ENCODE results near the gene MLN.
A peak's percentile ranks its signal among the peaks of the same experiment; 100 is the strongest.

The MLN gene, protein sequence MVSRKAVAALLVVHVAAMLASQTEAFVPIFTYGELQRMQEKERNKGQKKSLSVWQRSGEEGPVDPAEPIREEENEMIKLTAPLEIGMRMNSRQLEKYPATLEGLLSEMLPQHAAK

DNA sequence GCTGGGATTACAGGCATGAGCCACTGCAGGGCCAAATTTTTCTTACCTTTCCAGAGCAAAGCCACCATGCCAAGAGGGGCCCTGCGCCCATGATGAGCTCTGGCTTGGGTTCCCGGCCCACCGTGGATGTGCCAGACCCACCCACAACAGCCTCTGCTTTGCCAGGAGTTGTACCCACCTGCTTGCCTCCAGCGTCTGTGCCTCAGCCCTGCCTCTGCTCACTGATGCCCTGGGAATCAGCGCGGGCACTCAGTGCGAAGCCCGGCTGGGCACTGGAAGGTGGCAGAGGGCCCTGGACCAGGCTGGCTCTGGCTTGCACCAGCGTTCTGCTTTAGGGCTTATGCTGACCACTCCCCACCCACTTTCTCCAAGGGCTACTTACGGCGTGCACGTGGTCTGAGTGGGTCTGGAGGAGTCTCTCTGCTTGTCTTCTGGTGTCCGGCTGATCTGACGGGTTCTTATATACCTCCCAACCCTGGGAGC, at the start of gene MLN:
Gene MLN, minus strand, starts transcription at position 433 of the 483 bp plus-strand sequence. CDS start 2,840 bp downstream, outside the sequence.
- no peak for DNase-seq (ENCODE audit: low spot score)

DNA sequence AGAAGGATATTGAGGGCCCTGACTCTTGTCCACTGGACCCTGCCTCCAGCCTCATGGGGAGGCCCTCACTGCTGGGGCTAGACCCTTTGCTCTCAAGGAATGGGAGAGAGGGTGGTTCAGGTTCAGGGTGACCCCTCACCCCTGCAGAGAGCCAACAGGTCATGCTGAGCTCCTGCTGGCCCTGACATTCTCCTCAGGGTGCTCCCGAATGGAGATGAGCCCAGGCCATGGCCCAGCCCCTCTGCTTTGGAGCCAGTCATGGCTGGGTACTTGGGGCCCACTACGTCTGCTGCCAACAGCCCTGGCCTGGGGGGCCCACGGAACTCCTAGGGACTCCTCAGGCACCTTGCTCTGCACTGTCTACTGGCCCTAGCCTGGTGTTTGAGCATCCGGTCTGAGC, 49.2 kb upstream of the MLN start:
- DNase-seq (ENCODE audit: low spot score), result no peak

DNA sequence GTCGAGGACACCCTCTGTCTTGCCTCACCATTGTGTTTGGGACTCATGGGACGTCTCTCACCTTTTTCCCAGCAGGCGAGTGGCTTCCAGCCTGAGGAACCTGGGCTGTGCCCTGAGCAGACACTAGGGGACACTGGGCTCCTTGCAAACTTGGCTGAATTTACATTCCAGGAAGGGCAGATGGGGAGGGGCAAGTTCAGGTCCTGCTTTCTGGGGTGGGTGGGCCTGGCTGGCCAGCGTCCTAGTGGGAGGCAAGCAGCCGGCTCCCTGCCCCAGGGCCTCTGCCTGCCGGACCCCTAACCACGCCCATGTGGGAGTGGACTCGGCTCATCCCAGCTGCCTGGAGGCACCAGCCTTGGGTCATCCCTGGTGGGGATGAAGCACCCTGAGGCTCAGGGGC, 48.2 kb upstream of the MLN start:
- peak; percentile 25 for DNase-seq (ENCODE audit: low spot score)

DNA sequence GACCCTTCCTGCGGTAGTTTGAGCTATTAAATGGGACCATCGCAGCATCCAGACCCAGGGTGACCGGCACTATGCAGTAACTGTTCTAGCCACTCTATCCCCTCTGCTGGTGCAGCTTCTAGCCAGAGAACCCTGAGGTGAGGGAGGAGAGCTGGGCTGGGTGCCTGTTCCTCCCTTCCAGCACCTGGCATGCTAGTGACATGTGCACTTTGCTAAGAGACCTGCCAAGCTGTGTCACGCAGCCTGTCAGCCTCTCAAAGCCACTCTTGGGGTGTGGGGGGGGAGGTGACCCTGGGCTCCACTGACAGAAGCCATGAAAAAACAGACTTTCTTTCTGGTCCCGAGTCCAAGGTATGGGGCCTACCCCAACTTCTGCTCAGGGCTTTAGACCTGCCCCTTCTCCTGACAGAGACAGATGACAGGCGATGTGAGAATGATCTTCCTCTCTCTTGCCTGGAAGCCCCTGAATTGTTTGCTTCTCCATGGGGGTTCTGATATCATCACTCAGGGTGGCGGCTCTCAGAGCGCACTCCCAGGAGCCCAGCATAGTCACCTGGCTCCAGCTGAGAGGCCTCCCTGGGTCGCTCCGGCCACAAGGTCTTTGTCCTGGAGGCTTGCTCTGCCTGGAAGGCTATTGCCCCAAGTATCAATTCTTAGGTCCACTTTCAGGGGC, 47.2 kb upstream of the MLN start:
- DNase-seq (ENCODE audit: low spot score), result no peak

DNA sequence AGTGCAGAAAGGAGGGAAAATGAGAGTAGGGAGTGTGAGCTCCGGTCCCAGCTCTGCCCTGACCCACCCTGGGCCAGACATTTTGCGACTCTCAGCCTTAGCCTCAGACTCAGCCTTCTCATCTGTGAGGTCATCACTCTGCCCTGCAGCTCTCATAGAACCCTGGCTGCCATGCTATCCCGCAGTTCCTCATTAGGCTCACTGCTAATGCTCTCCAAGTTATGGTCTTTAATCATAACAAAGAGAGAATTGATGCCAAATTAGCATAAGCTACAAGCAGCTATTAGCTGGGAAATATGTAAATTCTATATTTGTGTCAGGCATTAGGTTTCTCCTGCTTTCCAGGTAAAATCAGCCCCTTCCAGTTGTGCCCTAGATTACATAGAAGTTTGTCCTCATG, 46.5 kb upstream of the MLN start:
- no peak for DNase-seq (ENCODE audit: low spot score)

DNA sequence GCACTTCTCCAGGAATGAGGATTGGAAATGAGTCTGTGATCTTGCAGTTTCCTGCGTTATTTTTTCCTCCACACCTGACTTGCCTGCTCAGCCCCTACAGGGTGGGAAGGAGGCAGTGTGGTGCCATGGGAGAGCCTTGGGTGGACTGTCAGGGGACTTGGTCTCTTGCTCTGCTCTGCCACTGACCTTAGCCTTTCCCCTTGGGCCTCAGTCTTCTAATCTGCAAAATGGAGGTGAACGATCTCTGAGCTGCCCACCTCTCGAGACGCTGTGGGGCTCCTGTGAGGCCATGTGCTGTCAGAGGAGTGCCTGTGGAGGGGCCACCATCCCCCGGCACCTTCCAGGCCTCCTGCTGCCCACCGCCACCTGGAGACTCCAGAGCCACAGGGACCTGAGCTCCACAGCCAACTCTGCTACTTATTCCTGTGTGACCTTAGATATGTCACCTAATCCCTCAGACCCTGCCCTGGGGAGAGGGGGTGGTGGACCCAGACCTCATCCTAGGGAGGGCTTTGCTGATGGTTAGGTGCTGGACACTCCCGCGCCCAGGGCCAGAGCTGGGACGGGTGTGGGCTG, 45.8 kb upstream of the MLN start:
- DNase-seq (ENCODE audit: low spot score), result no peak

DNA sequence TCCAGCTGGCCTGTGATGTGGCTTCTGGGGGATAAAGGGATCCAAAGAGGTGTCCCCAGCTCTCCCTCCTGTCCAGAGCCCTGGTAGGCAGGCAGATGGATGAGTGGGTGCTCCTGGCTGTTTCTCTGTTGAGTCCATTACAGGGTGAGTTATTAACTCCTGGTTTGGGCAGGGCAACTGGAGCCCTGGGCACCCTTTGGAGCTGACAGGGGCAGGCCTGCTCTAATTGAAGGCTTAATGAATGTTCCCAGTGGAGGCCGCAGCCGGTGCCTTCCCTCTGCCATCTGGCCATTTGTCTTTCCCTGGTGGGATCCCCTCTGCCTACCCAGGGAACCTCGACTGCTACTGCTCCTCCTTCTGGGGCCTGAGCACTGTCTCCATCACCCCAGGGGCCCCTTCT, 44.7 kb upstream of the MLN start:
- no peak for DNase-seq (ENCODE audit: low spot score)

DNA sequence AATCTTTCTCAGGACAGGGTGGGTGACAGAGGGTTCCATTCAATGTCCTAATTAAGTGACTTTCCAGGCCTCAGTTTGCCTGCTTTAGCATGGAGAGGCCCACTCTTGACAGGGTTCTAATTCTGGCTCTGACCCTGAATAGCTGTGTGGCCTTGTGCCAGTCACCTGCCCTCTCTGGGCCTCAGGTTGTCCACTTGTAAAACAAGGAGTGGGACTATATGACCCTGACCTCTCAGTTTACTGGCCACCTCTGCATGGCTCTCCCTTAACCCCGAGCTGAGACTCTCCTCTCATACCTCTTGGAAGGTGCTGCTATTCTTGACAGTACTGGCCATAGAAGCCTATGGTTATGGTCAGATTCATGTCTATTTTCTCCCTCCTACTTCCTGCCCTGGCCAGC, 44.1 kb upstream of the MLN start:
- no peak for DNase-seq (ENCODE audit: low spot score)

DNA sequence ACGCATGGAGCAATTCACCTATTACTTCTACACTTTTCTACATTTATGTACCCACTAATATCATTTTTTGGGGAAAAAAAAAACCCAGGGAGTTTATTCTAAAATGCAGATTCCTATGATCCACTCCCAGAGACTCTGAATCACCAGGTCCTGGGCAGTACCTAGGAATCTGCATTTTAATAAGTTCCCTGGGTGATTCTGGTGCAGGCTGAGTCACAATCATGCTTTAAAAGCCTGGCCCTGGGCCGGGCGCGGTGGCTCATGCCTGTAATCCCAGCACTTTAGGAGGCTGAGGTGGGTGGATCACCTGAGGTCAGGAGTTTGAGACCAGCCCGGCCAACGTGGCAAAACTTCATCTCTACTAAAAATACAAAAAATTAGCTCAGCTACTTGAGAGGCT, 43.3 kb upstream of the MLN start:
- no peak for DNase-seq (ENCODE audit: low spot score)

DNA sequence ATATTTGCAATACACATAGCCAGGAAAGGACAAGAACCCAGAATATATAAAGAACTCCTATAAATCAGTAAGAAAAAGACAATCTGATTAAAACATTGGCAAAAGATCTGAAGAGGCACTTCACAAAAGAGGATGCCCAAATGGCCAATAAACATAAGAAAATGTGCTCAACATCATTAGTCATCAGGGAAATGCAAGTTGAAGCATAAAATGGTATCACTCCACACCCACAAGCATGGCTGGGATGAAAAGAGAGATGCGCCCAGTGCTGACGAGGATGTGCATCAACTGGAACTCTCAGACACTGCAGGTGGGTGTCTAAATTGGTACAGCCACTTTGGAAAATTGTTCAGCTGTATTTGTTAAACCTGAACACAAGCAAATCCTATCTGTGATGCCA, 42.4 kb upstream of the MLN start:
- no peak for DNase-seq (ENCODE audit: low spot score)

DNA sequence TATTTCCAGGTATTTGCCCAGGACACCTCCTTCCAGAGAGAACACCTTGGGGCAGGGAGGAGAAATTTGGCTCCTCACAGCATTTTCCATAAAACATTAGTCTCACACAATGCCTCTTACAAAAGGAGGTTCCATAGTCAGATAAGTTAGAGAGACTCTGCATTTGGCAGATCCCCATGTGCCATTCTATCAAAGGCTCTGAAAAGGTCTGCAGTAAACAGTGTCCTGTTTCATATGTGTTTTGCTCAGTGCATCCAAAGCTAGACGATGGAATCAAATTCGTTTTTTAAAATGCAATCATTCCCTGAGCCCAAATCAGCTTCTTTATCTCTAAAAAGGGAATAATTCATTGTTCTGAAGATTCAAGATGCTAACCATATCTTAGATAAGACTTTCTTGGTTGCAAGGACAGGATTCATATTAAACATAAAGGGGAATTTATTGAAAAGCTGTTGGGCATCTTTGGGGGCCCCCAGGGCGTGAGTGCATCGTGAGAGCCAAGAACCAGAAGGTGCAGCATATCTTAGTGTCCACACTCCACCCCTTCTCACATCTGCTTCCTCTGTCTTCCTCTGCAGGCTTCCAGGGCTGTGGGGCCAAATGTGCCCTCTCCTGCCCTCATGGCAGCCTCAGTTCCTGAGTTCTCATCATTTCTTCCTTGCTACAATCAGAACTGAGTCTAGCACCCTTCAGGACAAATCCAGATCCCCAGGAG, 41.4 kb upstream of the MLN start:
- DNase-seq (ENCODE audit: low spot score), result no peak

DNA sequence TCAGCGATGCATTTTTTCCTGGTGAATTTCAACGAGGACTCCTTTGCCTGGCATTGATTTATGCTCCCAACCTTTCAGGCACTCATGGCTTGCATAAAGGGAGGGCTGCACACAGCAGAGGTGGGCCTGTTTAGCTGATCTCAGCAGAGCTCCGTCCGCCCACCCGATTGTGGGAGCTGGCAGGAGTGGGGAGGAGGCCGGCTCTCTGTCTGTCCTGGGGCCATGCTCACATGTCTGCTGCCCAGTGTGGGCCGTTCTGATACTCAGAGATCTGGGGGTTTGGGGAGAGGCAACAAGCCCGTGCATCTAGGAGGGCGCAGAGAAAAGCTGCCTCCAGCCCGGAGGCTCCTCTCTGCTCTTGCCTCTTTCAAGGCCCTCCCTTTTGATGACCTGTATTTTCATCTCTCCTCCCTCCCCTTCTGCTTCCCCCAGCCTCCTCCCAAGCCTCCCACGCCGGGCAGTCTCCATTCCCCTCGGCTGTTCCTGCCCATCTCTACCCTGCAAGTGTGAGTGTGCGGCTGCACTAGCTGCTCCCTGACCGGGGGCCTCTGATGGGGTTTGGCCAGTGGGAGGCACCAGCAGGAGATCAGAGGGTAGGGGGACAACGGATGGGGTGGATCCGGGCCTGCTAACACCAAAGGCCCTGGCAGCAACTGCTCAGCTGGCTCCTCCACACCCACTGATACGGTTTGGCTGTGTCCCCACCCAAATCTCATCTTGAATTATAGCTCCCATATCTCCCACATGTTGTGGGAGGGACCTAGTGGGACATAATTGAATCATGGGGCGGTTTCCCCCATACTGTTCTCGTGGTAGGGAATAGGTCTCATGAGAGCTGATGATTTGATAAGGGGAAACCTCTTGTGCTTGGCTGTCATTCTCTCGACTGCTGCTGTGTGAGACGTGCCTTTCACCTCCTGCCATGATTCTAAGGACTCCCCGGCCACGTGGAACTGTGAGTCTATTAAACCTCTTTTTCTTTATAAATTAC, 39.6 kb upstream of the MLN start:
- no peak for DNase-seq (ENCODE audit: low spot score)

DNA sequence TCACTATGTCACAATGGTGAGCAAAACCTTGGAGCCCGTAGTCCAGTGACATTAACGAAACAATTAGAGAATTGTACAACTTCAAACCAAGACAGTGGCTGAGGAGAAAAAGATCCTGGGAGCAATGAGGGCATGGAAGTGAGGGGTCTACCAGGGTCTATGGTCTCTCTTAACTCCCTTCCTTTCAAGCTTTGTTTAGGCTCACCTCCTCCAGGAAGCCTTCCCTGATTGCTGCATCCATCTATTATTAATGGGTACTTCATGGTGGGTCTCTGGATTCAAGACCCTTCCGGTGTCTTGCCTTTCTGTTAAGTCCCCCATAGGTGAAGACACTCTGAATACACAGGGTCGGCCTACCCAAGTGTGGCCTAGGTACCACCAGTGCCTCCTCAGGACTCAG, 38.1 kb upstream of the MLN start:
- no peak for DNase-seq (ENCODE audit: low spot score)

DNA sequence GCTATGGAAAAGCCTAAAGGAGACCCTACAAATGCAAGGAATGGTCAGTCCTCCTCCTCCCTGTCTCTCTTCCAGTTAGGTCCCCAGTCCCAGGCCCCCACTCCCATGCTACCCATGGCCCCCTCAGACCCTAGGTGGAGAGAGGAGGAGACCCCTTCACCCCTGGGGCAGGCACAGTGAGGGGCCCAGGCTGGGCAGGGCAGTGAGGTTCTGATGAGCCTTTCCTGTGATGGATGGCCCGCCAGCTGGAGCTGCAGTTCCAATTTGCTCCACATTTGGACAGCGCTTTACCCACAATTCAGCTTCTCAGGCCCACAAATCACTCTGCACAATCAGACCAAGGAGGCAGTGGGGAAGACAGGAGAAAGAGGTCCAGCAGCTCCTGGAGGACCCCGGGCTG, 37.3 kb upstream of the MLN start:
- DNase-seq (ENCODE audit: low spot score), result no peak

DNA sequence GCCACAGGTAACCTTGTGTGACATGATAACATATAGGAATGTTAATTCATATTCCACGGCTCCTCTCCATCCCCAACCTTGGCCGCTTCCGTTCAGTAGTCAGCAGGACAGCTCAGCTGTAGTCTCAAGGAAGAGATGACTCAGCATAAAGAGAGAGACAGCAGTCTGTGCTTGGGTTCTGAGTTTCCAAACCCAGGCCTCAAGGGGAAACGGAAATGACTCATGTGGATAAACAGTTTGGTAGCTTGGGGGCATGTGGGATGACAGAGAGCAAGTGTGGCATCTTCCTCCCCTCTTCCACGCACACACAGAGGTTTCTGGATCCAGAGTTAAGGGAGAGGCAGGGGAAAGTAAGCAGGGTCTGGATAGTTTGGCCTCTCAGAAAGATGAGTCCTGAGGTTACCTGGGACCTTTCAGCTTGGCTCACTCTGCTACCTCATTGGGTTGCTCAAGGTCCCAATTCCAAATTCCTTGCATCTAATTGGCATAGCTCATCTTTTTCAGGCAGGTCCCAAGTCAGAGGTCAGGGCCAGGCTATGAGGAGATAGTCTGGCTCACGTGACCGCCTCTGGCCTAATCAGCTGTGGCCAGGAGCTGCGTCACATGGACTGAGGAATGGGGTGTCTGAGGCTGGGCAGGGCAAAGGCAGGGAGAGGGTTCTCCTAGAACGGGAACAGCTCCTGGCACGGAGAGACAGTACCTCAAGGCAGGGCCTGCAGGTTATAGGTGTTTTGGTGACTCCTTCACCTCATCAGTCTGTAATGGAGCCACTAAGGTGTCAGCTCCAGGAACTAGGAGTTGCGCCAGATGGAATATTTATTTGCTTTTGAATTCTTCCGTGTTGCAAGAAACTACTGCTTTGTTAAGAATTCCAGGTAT, 36.5 kb upstream of the MLN start:
- DNase-seq (ENCODE audit: low spot score), result peak; percentile 90

DNA sequence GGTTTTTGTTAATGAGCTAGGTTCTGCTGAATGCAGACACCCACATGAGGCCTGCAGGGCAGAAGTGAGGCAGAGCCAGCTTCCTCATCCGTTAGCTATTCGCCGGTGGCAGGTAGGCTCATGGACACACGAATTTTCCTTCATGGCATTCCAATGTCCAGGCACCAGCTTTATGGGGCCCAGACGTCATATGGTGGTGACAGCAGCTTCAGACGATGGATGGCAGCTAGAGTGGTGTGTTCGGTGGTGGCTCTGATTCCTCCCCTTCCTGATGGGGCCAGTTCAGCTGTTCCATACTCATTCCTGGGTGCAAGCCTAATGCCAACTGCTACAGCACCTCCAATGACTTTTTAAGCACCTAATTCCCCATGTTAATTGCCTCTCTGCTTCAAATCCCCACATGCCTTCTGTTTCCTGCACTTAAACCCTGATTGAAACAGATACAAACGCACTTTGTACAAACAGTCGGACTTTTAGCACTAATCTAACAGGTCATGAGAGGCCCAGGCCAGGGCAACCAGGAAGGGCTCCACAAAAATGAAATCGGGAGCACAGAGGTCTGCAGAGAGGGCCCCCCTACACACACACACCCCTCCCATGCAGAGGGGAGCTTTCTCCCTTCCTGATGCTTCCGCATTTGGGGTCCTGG, 35.7 kb upstream of the MLN start:
- DNase-seq (ENCODE audit: low spot score), result no peak

DNA sequence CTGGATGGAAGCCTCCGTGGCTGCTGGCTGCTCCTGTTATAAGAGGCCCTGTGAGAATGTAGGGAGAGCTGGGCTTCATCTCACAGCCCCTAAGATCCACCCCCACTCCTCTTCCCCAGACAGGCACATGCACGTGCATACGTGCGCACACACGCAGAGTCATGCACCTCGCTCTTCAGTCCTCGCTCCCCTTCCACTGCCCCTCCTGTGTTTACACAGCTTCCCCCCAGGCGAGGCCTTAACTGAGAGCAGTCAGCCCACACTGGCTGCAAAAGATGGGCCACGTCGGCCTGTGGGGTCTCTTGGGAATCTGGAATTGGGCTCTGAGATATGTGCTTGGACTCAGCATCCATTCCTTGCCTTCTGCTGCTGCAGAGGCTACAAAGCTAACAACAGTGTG, 35.2 kb upstream of the MLN start:
- DNase-seq (ENCODE audit: low spot score), result no peak

DNA sequence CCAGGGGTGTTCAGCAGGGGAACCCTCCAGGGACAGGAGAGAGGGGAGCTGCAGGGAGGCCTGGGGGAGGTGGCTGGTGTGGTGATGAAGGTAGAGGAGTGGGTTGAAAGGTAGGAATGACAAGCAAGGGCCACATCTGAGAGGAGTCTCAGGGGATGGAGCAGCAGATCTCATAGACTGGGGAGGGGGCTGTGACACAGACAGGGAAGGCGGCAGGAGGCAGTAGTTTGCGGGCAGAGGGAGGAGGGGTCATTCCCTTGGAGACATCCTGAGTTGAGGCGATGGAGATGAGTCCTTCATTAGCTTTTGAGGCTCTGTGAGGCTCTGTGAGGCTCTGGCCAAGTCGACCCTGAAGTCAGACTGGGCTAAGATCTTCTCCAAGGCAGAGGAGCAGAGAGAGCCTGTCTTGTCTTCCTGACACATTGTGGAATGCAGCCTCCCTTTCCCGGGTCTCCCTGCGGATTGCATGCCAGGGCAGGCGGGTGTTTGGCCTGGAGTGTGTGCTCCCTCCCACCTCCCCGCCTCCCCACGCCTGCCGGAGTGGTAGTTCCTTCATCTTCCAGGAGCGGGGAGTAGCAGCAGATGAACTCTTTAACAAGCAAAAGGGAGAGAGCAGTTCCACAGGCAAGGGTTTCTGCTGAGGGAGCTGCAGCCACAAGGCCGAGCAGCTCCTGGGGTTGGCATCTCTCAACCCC, 34.3 kb upstream of the MLN start:
- peak; percentile 53 for DNase-seq (ENCODE audit: low spot score)

DNA sequence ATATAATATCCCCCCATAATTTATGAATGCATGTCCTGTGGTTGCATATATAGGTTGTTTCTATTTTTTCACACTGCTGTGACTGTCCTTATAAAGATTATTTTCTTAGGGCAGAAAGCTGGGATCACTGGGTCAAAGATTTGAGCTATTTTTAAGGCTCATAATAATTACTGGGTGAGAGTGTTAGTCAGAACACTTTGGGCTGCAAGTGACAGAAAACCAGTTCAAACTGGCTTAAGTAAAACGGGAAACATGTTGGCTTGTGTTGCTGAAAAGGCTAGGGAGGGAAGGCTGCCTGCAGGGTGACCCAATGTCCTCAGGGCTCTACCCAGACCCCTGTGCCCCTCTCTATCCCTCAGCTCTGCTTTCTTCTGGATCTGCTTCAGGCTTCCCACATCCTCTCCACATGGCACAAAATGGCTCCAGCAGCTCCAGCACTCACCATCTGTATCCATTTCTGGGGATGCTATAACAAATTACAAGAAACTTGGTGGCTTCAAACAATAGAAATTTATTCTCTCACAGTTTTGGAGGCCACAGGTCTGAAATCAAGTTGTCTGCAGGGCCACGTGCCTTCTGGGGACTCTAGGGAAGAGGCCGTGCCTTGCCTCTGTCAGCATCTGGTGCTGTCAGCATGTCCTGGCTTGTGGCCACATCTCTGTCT, 33.1 kb upstream of the MLN start:
- DNase-seq (ENCODE audit: low spot score), result no peak

All from AG08396 (cell line).